HCT116 (cell line): ENCODE data around the gene NTHL1. TPM values are rescaled to one million over a fixed set of nuclear protein-coding genes. Genes with fewer than 3 reads are reported as not detected.

ENCODE experiments used
- CTCF ChIP-seq, 3 experiments: fragments of 200-600 bp in 1 of 3; sonication (generic) in 1 of 3; IDR thresholded peaks in 2 of 3; conservative IDR thresholded peaks in 1 of 3; 2 replicates each; pipeline ENCODE4 v1.5.1; 2012 to 2017; ENCODE audit warnings: low read depth in 2 of 3, low read length in 2 of 3, antibody characterized with exemption in 1 of 3, borderline replicate concordance in 1 of 3, control low read depth in 1 of 3, mild to moderate bottlenecking in 1 of 3, mixed read lengths in 1 of 3, mixed run types in 1 of 3, moderate library complexity in 1 of 3; ENCODE audit not compliant: insufficient read depth in 1 of 3
- EGR1 ChIP-seq: IDR thresholded peaks from 2 replicates; pipeline ENCODE4 v1.6.1; 2012; ENCODE audit warnings: low read depth
- EZH2 ChIP-seq: fragments of 200-600 bp; sonication (generic); IDR thresholded peaks from 2 replicates; pipeline ENCODE4 v1.6.1; 2017; ENCODE audit warnings: antibody characterized with exemption, mixed run types
- FOSL1 ChIP-seq: IDR thresholded peaks from 2 replicates; pipeline ENCODE4 v1.6.1; 2012; ENCODE audit warnings: low read depth
- POLR2A ChIP-seq: IDR thresholded peaks from 2 replicates; pipeline ENCODE4 v1.7.0; 2011; ENCODE audit warnings: borderline replicate concordance; ENCODE audit not compliant: insufficient read depth, insufficient read length; ENCODE audit errors: extremely low read depth
- POLR2AphosphoS5 ChIP-seq: IDR thresholded peaks from 2 replicates; pipeline ENCODE4 v1.6.1; 2011; ENCODE audit warnings: mild to moderate bottlenecking, low read depth, low read length, moderate library complexity
- RAD21 ChIP-seq: IDR thresholded peaks from 2 replicates; pipeline ENCODE4 v1.6.1; 2012; ENCODE audit warnings: low read depth, mild to moderate bottlenecking
- SIN3A ChIP-seq: IDR thresholded peaks from 2 replicates; pipeline ENCODE4 v1.6.1; 2012; ENCODE audit warnings: low read depth
- TCF7L2 ChIP-seq: IDR thresholded peaks from 2 replicates; pipeline ENCODE4 v1.7.0; 2011; ENCODE audit warnings: borderline replicate concordance, inconsistent platforms; ENCODE audit not compliant: insufficient read depth, insufficient read length; ENCODE audit errors: extremely low read depth
- ZNF274 ChIP-seq: fragments of 200-500 bp; sonication (Bioruptor generic); IDR thresholded peaks from 2 replicates; pipeline ENCODE4 v1.6.1; 2014; ENCODE audit warnings: mild to moderate bottlenecking, low read depth, low read length, inconsistent platforms
- microRNA counts: library from miRNA; unstranded; fragments of <30 nt; microRNA quantifications from one replicate; lab custom pipeline; 2015
- microRNA-seq: library from miRNA; unstranded; fragments of <30 nt; microRNA quantifications from one replicate; pipeline ENCODE4, GENCODE V29; 2016; ENCODE audit warnings: borderline number of aligned reads
- total RNA-seq: library from RNA; stranded (reverse); gene quantifications from one replicate; pipeline ENCODE4 v1.2.1, GENCODE V29; 2021; ENCODE audit not compliant: unreplicated experiment

Gene NTHL1
- total RNA-seq, 1 experiment from 2014 or later, result 40.1 TPM

GRCh38 chr16:1990101-1990350, 57.6 kb downstream of the NTHL1 start (continued):
- no peak for TF ChIP-seq FOSL1
- TF ChIP-seq EZH2, result no peak
- no peak for TF ChIP-seq EGR1
- no peak for TF ChIP-seq ZNF274
- no peak for TF ChIP-seq POLR2A
- no peak for TF ChIP-seq SIN3A
- no peak for TF ChIP-seq RAD21
- TF ChIP-seq TCF7L2, result no peak
- TF ChIP-seq POLR2AphosphoS5, result no peak
- TF ChIP-seq CTCF (IDR thresholded peaks at IDR 0.05 in 2 of 3, conservative IDR thresholded peaks at IDR 0.05 in 1 of 3; ENCODE audit: borderline replicate concordance in 1 of 3, insufficient read depth in 1 of 3, low read depth in 2 of 3, low read length in 2 of 3), result no peak
- TF ChIP-seq, all 23 proteins: peak for 0

MicroRNA genes within 50 kb of the gene (microRNA counts, 767-probe panel; counts per million panel counts)
- microRNA hsa-miR-1225-3p (lab: Ali Mortazavi, UCI) (not detected), microRNA hsa-miR-1225-5p (lab: Ali Mortazavi, UCI) (not detected)

Small RNAs within 50 kb of the gene (microRNA-seq; reads per million reads assigned to microRNA genes)
- gene MIR1225, result not detected

Other genes starting within 250 kb of the NTHL1 start
- gene HAGH, start 221.0 kb downstream of the NTHL1 start, total RNA-seq, result 39.1 TPM
- gene FAHD1, start 220.6 kb downstream of the NTHL1 start, total RNA-seq, result 25.8 TPM
- gene MEIOB, start 175.7 kb downstream of the NTHL1 start, total RNA-seq, result 0.59 TPM
- not detected for gene HS3ST6, start 129.4 kb downstream of the NTHL1 start, total RNA-seq
- gene MSRB1, start 104.6 kb downstream of the NTHL1 start, total RNA-seq, result 18.3 TPM
- gene RPL3L, start 93.1 kb downstream of the NTHL1 start, total RNA-seq, result 0.93 TPM
- gene NDUFB10, start 88.3 kb downstream of the NTHL1 start, total RNA-seq, result 273 TPM
- gene RPS2, start 83.0 kb downstream of the NTHL1 start, total RNA-seq, result 6,265 TPM
- 0.30 TPM for gene RNF151, start 81.0 kb downstream of the NTHL1 start, total RNA-seq
- gene TBL3, start 75.8 kb downstream of the NTHL1 start, total RNA-seq, result 68.9 TPM
- gene NOXO1, start 66.4 kb downstream of the NTHL1 start, total RNA-seq, result 10.0 TPM
- gene GFER, start 63.6 kb downstream of the NTHL1 start, total RNA-seq, result 47.3 TPM
- 11.5 TPM for gene SYNGR3, start 57.9 kb downstream of the NTHL1 start, total RNA-seq
- 57.4 TPM for gene ZNF598, start 38.0 kb downstream of the NTHL1 start, total RNA-seq
- gene NPW, start 28.0 kb downstream of the NTHL1 start, total RNA-seq, result 226 TPM
- 58.4 TPM for gene NHERF2, start 20.9 kb downstream of the NTHL1 start, total RNA-seq
- 74.1 TPM for gene TSC2, start 151 bp upstream of the NTHL1 start, total RNA-seq
- gene PKD1, start 88.1 kb upstream of the NTHL1 start, total RNA-seq, result 137 TPM
- gene RAB26, start 100.8 kb upstream of the NTHL1 start, total RNA-seq, result 44.9 TPM
- 160 TPM for gene TRAF7, start 107.9 kb upstream of the NTHL1 start, total RNA-seq
- 5.9 TPM for gene CASKIN1, start 148.8 kb upstream of the NTHL1 start, total RNA-seq
- gene MLST8, start 157.6 kb upstream of the NTHL1 start, total RNA-seq, result 58.7 TPM
- gene BRICD5, start 163.0 kb upstream of the NTHL1 start, total RNA-seq, result 9.8 TPM
- gene PGP, start 167.0 kb upstream of the NTHL1 start, total RNA-seq, result 32.6 TPM
- gene E4F1, start 175.8 kb upstream of the NTHL1 start, total RNA-seq, result 40.7 TPM
- 1.9 TPM for gene DNASE1L2, start 188.6 kb upstream of the NTHL1 start, total RNA-seq
- gene ECI1, start 203.8 kb upstream of the NTHL1 start, total RNA-seq, result 140 TPM
- 257 TPM for gene RNPS1, start 220.3 kb upstream of the NTHL1 start, total RNA-seq